CD4-positive, alpha-beta T cell treated with Interleukin-15 for 4 hours (primary cell): Measurements from ENCODE around the gene PTPN3.

Source experiments
- DNase-seq: peaks from one replicate; pipeline ENCODE4 v3.0.0-alpha.2; 2020; ENCODE audit warnings: low spot score

The PTPN3 gene

GRCh38 chr9:109475526-109475925, 22.6 kb downstream of the PTPN3 start:
- DNase-seq: no peak

- no peak for DNase-seq
These were observed 23.2 kb downstream of the PTPN3 start for GRCh38 chr9:109474944-109475343.

- no peak for DNase-seq
These were observed 23.9 kb downstream of the PTPN3 start for GRCh38 chr9:109474170-109474569.

- no peak for DNase-seq
These were observed 24.8 kb downstream of the PTPN3 start for GRCh38 chr9:109473329-109473728.

- DNase-seq: no peak
These were observed 26.4 kb downstream of the PTPN3 start for GRCh38 chr9:109471475-109472393.

DNA sequence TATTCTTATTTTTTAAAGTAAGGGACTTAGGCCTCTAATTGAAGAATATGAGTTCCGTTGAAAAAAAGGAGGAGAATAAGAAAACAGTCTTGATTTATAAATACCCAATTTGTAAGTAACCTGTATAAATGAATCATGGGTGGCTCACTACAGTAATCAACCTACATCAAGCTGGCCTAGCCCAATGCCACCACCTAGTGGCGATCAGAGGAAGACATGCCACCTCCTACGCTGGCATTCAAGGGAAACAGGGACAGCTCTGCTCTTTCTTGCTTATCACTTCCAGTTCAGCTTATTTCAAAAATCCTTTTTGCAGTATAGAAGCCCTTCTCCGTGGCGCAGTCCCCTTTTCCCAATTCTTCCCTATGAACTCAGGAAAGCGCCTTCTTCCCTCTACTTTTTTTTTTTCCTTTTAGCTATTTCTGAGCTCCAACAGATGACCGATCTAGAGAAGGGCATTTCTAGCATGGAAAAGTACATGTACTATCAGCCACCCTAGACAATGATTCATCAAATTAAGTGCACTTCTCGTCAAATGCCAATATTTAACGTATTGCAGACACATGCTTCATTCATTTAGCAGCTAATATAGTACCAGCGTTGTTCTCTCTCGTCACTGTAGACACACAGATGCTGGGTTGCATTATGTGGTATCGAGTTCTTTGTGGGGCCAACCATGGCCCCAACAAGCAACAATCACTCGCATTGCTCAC, 28.3 kb downstream of the PTPN3 start:
- peak; percentile 41 for DNase-seq

- DNase-seq: no peak
These were observed 29.2 kb downstream of the PTPN3 start for GRCh38 chr9:109468927-109469326.

DNA sequence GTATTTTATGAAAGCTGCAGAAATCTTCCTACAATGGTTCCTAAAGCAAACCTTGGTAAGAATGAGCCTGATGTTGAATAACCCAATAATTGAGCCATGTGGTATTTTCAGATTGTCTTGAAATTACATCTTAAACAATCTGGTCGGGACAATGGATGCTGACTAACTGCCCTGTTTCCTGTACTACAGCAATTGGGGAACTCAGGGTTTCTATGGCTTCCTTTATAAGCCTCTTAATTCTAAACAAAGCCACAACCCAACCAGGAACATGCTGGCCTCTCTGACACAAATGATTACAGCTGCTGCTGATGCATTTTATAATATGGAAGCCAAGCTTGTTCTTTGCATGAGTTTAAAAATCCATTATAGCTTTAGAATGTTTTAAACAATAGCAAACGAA, 30.2 kb downstream of the PTPN3 start:
- no peak for DNase-seq

GRCh38 chr9:109466623-109467590, 31.2 kb downstream of the PTPN3 start:
- DNase-seq: no peak

- DNase-seq: no peak
These were observed 34.0 kb downstream of the PTPN3 start for GRCh38 chr9:109463924-109464625.

DNA sequence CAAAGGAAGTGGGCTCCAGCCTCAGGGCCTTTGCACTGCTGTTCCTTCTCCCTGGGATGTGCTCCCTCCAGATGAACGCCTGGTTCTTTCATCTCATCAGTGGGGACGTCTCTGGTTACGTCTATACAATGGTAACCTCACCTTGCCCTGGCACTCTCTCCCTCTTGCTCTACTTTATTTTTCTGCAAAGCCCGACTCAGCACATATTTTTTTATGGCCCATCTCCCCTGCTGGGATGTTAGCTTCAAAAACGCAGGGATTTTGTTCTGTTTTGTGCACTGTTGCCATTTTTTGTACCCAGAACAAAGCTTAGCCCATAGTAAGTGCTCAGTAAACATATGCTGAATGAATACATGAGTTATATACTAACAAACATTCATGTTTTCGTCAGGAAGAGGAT, 37.5 kb downstream of the PTPN3 start:
- no peak for DNase-seq

- no peak for DNase-seq
These were observed 38.7 kb downstream of the PTPN3 start for GRCh38 chr9:109459423-109459822.

- no peak for DNase-seq
These were observed 39.5 kb downstream of the PTPN3 start for GRCh38 chr9:109458453-109459211.

DNA sequence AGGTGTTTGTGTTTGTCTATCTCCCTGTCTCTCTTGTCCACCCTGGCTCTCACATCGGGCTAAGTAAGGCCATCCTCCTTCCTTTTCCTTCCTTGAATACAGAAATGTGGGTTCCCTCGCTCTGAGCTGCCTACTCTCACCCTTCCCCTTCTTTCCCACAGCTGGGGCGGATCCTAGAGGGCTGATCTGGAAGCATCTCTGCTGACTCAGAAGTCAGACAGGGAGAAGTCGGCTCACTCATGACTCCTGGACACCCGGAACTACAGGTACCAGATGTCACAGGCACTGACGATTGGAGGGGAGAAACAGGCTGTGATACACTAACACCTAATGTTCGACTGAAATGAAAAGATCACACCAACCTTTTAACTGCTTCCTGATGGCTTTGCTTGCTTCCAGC, 41.3 kb downstream of the PTPN3 start:
- no peak for DNase-seq

GRCh38 chr9:109455861-109456260, 42.2 kb downstream of the PTPN3 start:
- DNase-seq: no peak

DNA sequence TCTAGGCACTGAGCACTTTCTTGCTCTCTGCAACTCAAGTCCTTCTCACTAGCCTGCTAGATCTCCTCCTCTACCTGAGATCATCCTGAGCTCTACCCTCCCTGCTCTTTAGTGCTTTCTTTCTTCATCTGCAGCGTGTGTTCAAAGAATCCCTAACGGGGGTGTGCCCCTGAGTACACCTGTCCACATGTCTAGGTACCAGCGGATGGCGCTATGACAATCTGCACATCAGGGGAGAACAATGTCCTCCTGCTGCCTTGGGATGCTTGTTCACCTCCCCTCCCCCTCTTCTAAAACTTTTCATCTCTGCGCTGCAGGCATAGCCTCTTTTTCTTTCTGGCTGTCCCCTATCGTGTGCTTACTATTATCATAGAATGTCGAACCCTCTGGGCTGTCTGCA, 42.7 kb downstream of the PTPN3 start:
- no peak for DNase-seq

DNA sequence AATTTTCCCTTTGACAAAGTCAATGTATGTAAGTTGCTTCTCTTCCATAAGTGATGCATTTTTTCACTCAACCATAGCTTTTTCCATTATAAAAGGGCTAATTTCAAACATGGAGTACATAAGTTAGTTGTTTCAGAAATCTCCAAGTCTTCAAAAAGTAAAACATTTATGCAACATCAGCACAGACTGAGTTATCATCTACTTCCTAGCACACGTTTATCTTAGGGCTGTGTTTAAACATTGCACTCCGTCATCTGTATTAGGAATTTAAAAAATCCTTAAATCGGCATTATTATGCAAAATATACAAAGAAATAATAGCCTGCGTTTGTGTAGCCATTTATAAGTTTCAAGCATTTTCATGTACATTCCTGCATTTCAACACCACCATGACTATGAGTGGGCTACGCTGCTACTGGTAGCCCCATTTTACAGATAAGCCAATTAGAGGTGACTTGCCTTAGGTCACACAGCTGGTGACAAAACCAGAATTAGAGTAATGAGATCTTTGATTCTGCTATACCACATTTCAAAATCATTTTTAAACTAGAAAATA, 43.4 kb downstream of the PTPN3 start:
- no peak for DNase-seq

DNA sequence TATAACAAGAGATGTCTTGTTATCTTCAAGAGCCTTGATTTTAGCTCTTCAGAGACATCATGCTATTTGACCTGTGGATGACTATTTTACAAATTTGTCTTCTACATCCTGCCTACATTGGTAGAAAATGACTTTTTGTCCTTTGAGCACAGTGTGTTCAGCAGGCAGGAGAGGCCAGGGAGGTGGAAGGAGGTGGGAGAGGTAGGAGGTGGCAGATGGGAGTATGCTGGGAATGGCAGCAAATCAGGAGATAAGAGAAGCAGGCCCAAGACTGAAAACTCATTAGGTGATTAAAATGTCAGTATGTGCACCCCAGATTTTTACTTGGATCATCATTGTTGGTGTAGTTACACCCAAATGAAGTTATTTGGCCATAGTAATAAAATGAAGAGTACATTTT, 44.1 kb downstream of the PTPN3 start:
- no peak for DNase-seq

DNA sequence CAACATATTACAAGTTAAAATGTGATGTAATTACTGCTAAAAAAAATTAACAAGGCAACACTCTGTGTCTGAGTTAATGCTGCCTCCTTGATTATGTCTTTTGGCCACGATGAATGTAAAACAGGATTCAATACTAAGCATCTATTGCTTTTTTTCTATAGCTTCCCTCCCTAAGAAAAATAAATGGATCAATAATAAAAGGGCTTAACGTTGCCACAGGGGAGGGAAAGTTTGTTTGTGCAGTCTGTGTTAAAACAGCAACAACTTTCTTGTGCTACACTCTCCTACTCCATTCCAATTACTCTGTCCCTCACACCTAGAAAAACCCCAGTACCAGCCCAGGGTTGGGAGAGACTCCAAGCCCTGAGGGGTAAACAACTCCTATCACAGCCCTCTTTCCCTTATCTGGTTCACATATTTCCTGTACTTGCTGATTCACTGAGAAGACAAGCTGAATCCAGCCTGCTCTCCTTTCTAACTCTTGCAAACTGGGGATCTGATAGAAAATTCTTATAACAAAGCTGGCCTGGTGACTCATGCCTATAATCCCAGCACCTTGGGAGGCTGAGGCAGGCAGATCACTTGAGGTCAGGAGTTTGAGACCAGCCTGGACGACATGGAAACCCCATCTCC, 44.8 kb downstream of the PTPN3 start:
- no peak for DNase-seq

DNA sequence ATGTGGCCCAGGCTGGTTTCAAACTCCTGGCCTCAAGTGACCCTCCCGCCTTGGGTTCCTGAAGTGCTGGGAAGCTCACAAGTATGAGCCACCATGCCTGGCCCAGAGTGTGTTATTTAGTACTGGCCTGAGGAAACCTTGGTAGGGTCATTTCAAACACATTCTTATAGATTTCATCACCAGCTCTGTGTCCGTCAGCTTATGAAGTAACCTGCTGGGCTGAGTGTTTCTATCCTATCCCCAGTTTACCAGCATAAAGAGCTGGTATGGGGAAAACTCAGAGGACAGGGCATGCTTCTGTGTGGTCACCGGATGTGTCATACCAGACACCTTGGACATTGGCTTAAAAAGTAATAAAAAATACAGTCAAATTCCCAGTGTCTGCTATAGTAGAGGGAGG, 45.3 kb downstream of the PTPN3 start:
- no peak for DNase-seq
